ENCODE data around the gene RPLP1.

DNA sequence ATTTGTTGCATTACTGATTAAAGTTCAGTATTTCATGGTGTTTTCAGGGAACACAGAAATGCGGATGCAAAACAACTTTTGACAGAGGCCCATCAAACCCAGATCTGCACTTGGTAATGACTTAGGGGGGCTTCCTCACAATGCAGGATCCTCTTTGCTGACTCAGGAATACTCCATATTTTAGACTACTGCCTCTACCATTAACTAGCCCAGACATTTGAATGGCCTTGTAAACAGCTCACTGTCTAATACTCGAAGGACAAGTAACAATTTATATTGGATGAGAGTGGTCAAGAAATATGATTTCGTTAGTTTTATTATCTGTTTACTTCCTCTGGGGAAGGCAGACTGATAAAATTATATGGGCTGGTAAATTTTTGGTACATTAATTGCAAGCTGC lies 47.5 kb upstream of the RPLP1 start:
- TF ChIP-seq, protein P1, sequence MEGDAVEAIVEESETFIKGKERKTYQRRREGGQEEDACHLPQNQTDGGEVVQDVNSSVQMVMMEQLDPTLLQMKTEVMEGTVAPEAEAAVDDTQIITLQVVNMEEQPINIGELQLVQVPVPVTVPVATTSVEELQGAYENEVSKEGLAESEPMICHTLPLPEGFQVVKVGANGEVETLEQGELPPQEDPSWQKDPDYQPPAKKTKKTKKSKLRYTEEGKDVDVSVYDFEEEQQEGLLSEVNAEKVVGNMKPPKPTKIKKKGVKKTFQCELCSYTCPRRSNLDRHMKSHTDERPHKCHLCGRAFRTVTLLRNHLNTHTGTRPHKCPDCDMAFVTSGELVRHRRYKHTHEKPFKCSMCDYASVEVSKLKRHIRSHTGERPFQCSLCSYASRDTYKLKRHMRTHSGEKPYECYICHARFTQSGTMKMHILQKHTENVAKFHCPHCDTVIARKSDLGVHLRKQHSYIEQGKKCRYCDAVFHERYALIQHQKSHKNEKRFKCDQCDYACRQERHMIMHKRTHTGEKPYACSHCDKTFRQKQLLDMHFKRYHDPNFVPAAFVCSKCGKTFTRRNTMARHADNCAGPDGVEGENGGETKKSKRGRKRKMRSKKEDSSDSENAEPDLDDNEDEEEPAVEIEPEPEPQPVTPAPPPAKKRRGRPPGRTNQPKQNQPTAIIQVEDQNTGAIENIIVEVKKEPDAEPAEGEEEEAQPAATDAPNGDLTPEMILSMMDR (IDR thresholded peaks at IDR 0.05) = no peak
- no peak for TF ChIP-seq POLR2A (IDR thresholded peaks at IDR 0.05)
